NAMALWA (cell line): ENCODE measurements around the gene CDK19.
A peak's percentile ranks its signal among the peaks of the same experiment; 100 is the strongest.
"Not testable (repeated sequence)": the region's sequence is repeated elsewhere in the genome, so short reads cannot be mapped to it uniquely, and the experiment has no call there.

Experiments used
- DNase-seq: peaks from one replicate; pipeline ENCODE4 v3.0.0-alpha.2; 2015; ENCODE audit warnings: low spot score

Gene CDK19

GRCh38 chr6:110815411-110816409 is at the start of gene CDK19:
Gene CDK19 (minus strand): TSS chr6:110815469. CDS start chr6:110815136, 333 bp downstream.
- DNase-seq, result peak; percentile 99

GRCh38 chr6:110864824-110865223 is 49.6 kb upstream of the CDK19 start:
- DNase-seq, result no peak

GRCh38 chr6:110859335-110859792 is 44.1 kb upstream of the CDK19 start:
- DNase-seq, result no peak

GRCh38 chr6:110858562-110859214 is 43.4 kb upstream of the CDK19 start:
- DNase-seq, result no peak

- DNase-seq, result no peak
Measured at GRCh38 chr6:110858016-110858415, 42.7 kb upstream of the CDK19 start.

- DNase-seq, result no peak
Measured at GRCh38 chr6:110856296-110856695, 41.0 kb upstream of the CDK19 start.

GRCh38 chr6:110853754-110854477 is 38.6 kb upstream of the CDK19 start:
- DNase-seq, result no peak

GRCh38 chr6:110852773-110853172 is 37.5 kb upstream of the CDK19 start:
- no peak for DNase-seq

- DNase-seq, result no peak
Measured at GRCh38 chr6:110849781-110850180, 34.5 kb upstream of the CDK19 start.

- DNase-seq, result no peak
Measured at GRCh38 chr6:110841266-110841665, 26.0 kb upstream of the CDK19 start.

GRCh38 chr6:110835751-110836150 is 20.5 kb upstream of the CDK19 start:
- not testable (repeated sequence) for DNase-seq

- DNase-seq, result no peak
Measured at GRCh38 chr6:110833831-110834230, 18.6 kb upstream of the CDK19 start.

- no peak for DNase-seq
Measured at GRCh38 chr6:110831405-110831804, 16.1 kb upstream of the CDK19 start.

- DNase-seq, result no peak
Measured at GRCh38 chr6:110828396-110828795, 13.1 kb upstream of the CDK19 start.

GRCh38 chr6:110826236-110827129 is 11.2 kb upstream of the CDK19 start:
- DNase-seq, result no peak

GRCh38 chr6:110823146-110823545 is 7.9 kb upstream of the CDK19 start:
- no peak for DNase-seq

GRCh38 chr6:110822249-110822648 is 7.0 kb upstream of the CDK19 start:
- no peak for DNase-seq

- DNase-seq, result peak; percentile 27
Measured at GRCh38 chr6:110816677-110817076, 1.4 kb upstream of the CDK19 start.

- DNase-seq, result no peak
Measured at GRCh38 chr6:110815015-110815410, 256 bp downstream of the CDK19 start.

- DNase-seq, result peak; percentile 76
Measured at GRCh38 chr6:110814102-110815014, 911 bp downstream of the CDK19 start.
